ENCODE data around the gene ITPRIP.

Gene ITPRIP

DNA sequence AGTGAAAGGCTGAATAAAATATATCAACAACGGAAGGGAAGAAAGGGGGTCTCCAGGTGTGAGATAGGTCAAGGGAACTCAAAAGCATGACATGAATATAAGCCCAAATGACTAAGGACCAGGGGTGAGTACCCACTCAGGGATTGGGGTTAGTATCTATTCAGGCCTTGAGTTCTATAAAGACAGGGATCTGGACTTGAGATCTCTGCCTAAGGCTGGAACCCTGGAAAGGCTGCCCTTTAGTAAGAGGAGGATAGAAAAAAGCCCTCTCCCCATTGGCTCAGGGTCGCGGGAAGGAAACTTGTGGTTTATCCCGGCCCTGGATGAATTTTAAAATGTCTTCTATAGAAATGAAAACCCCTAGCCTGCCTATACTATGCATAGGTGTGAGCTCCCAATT, 2.4 kb upstream of the ITPRIP start:
- DNase-seq: no peak

DNA sequence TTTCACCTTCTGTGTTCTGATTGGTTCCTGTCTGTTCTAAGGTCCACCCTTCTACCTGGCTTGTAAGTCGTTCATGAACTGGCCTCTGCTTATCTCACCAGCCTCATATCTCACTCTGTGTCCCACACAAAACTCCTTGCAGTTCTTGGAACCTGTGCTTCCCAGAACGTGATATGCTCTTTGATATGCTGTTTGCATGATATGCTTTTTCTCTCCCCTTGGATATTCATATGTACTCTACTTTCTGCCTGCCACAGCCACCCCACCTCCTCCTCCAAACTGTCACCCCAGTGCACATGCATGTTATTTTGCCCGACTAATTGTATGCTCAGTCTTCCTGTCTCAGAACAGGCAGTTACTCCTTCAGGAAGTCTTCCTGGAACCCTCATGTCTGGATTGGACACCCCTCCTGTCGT, 1.9 kb upstream of the ITPRIP start:
- DNase-seq: no peak

DNA sequence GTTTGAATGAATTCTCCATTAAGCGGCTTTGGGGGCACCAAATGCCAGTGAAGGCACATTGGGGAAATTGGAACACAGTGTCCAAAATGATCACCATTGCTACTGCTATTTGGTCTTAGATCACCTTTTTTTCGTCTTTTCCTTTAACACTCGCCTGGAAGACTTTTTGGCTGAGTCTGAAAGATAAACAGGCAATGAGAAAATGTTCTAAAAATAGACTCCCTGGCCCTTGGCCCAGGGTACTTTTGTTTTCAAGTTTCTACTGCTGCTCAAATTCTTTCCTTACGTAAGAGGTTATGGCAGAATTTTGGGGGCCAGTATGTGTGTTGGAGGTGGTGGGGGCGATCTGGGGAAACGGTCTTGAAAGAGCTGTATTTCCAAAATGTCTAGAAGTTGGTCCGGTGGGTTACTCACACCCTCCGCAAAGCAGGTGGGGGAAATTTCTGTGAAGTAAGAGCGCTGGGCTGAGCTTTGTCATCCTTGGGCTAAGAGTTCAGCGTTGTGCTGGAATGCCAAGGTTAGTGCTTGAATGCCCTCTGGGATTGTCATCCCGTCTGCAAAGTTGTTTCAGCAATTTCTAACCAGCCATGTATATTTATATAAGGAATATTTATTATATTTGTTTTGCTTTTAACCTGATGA, 1.3 kb upstream of the ITPRIP start:
- DNase-seq: no peak

DNA sequence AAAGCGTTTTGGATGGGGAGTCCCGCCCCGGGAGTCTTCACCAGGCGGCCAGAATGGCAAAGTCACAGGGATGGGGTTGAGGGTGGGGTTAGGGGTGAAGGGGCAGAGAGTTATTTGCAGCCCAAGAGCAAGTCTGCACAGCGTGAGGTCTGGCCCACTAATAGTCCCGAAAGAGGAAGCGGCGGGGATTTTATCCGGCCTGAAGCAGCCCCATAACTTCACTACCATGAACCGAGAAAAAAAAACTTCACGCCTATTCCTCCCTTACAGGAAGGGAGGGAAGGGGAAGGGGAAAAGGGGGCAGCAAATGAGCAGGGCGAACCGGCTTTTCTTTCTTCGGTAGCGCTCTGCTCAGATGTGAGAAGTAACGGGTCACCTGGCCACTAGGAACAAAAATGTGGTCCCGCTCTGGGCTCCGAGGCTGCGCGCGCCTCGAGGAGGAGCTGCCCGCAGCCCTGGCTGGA, 712 bp downstream of the ITPRIP start:
- DNase-seq: no peak

DNA sequence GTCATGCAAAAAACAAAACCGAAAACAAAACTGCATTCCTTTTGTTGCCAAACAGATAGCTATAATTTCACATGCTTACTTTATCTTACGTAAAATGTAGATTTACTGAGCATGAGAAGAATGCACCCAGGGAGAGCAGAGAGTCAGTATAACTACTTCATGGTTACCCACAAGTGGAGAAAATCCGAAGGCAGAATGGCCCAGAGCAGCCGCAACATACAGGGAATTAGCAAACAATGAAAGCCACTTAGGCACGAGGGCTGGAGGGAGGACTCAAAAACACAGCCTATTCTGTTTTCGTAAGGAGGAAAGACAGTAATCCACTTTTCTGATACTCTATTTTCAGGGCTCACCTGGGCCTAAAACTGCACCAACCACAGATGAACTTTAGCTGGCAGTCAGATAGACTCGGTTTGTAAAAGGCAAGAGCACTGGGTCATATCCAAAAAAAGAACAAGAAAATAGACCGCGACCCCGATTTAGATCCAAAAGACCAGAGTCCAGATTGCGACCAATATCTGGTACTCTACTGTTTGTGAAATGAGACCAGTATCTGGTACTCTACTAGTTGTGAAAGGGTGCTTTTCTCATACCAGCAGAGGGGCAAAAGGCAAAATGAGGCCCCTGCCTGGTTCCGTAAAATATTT, 1.3 kb downstream of the ITPRIP start:
- no peak for DNase-seq

DNA sequence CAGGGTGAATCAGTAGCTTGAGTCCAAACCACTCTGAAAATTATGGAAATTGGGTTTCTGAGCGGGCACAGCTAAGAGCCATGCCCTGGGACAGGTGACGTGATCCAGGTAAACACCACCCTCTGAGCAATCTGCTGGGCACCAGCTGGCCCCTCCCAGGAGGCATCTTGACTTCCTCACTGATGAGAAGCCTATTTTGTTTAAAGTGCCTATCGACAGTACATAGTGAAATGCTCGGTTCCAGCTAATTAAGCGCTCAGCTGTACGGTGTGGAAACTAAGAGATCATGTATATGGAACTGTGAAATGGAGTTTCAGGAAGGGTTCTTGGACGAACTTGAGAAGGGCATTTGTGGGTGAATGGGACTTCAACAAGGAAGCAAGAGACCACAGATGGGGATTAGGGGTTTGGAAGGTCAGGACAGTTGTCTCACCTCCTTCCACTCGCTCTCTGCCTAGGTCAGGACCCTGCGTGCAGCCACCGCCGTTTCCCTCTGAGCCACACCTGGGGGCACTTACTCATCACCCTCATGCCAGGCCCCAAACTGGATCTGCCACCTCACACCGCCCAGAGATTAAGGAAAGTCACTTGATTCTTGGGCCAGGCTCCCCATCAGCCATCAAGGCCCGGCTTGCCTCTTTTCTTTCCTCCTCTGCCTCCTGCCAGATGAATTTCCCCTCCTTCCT, 3.2 kb downstream of the ITPRIP start:
- no peak for DNase-seq

DNA sequence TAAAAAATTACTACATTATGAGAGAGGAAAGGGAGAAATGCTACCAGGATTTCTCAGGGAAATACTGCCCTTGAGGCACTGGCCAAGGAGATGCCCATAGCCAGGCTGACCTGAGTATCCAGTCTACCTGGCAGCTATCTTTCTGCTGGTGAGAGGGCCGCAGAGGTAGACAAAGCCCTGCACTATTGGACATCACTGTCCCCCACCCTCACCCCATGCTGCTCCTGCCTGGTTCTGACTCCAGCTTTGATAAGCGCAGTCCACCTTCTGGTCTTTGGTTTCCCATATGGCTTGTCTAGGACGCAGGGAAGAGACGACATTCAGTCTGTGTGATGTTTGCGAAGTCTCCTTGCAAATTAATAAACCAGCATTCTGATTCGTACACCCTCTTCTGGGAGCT, 3.7 kb downstream of the ITPRIP start:
- no peak for DNase-seq

DNA sequence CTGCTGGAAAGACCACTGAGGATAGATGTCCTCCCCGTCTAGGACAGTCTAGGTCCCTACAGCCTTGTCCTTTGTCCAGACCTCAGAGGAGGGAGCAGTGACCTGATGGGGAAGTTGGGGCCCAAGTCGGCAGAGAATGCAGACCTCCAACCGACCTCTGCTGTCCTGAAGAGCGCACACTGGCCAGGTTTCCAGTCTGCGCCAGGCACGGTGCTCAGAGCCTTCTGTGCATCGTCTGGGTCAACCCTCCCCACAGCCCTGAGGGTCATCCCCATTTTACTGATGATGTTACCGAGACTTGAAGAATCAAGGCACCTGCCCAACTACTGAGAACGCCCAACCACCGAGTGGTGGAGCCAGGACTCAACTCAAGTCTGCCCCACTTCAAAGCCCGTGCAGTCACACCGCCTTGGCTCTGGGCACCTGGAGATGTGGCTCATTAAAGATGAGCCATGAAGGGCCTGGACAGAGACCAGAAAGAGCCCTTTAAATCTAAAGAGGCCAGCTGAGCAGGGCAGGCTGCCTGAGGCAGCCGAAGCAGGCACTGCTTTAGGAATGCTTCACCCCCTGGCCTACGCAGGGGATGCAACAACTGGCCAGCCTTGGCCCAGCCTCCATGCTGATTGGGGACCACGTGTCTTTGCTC, 4.4 kb downstream of the ITPRIP start:
- no peak for DNase-seq

DNA sequence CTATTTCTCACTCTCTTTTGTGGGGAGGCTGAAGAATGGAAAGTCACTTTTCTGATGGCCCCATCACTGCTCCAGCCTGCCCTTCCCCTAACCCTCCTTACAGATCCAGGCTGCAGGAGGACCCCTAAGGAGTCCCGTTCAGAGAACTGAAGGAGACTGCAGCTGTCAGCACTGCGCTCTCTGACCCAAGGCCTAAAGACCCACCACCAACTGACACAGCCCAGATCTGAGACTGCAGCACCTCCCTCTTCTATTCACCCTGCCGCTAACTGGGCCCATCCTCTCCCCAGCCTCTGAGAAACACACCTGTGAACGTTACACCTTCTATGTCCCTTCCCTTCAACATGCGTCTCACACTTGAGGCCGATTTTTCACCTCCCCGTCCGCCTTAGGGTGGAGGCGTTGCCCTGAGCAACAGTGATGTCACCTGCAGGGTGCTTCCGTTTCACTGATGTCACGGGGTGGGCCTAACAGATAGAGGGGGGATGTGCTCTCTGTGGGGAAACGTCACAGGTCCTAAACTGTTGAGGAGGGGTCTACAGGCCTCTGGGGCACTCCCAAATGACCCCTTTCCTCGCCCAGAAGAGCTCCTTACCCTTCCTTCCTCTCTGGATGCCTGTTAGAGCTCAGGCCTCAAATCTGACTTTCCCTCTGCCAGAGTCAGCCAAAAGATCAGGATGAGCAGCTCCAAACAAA, 5.1 kb downstream of the ITPRIP start:
- DNase-seq: peak in 2 of 4 experiments; percentile 20 to 32

DNA sequence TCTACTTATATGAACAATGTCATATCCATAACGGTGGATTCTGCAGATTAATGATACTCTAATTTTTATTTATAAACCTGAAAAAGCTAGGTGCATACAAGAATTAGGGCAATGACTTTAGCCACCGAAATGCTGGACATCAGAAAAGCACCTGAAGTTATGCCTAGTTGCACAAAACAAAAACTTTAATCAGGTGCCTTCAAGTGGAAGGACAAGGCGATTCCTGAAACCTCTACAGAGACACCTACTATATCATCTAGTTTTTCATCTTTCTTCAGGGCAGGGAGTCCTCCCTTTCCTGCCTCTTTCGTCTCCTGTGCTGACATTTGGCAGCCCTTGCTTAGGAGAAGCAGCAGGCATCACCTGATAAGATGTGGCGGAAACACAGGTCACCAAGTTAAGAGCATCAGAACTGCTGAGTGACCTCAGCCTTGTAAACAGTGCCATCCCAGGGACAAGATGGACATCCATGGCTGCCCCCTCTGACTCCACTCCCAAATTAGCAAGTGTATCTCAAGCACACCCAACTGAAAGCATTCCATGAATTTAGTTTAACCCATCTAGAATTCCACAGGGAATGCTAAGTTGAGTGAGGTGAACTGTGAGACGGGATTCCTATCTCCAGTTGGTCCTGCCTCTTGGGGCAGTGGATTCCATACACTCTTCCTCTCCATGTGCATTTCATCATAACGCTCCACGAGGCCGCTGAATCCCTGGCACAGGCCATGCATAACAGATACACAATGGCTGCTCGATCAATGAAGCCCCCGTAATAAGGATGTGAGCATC, 5.8 kb downstream of the ITPRIP start:
- DNase-seq: no peak

DNA sequence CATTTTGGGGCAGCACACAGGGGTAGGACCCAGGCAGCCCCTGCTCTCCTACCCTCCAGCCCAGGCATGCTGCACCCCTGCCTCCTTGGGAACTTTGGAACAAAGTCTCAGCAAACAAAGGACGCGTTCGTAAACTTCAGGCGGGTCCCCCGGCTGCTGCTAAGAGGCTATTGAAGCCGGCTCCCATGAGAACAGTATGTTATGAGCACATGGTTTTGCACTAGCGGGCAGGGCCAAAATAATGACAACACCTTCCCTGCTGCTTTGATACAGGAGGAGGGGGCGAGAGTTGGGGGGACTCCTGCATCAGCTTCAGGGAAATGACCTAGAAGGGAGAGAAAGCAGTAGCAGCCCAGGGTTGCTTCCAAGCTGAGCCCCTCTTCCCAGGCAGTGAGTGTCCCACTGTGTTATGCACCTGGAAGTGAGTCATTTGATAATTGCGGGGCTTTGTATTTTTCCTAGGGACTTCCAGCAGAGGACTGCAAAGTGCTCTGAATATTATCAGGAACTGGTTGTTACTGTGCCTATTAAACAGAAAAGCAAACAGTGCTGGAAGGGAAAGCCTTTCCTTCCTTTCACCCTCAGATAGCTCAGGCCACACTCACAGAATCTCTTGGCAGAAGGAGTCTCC, 6.9 kb downstream of the ITPRIP start:
- DNase-seq: no peak

DNA sequence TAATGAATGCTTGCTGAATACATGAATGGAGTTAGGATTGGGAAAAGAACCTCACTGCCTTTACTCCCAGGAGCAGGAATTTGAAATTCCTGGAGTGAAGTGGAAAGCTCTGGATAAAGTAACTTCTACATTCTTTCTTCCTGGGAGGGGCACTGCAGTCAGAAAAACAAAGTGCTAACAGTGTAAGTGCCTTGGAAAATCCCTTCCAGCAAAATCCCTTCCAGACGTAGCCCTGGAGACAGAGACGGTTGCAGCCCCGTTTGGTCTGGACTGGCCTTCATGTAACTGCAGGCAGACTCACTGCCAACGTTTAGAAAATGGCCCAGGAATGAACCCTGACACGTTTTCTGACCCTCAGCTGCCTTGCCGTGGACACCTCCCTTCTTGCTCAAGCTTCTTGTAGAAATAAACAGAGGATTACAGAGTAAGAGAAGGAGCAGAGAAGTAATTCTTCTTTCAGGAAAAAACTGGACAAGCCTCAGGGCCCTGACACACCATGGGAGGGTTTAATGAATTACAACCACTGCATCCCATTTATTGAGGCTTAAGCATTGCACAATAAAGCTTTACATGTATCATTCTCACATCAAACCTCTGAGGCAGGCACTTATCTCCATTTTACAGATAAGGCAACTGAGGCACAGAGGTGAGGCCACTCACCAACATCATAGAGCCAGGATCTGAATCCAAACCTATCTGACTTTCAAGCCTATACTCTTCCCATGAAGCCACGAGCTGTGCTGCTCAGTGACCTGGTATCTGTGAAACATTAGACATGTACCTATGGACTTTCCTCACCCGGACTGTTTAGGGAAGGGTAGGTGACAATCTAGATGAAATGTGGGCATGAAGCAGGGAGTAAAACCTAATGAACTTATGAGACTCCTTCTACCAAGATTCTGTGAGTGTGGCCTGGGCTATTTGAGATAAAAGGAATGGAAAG, 7.8 kb downstream of the ITPRIP start:
- no peak for DNase-seq

DNA sequence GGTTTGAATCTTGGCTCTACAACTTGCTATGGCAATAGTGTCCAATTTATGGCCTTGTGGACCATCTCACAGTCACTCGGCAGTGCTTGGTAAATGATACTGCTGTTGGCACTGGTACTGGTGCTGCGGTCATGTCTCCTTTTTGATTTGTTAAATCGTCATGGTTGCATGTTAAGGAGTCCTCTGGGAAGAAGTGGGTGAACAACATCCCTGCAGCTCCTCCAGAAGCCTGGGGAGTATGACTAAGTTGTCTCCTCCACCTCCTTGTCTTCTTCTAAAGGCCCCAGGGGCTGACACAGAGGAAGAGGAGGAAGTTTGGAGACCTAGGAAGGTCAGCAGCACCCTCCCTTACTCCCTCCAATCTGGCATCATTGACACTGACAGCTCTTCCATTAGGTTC, 8.5 kb downstream of the ITPRIP start:
- DNase-seq: no peak

DNA sequence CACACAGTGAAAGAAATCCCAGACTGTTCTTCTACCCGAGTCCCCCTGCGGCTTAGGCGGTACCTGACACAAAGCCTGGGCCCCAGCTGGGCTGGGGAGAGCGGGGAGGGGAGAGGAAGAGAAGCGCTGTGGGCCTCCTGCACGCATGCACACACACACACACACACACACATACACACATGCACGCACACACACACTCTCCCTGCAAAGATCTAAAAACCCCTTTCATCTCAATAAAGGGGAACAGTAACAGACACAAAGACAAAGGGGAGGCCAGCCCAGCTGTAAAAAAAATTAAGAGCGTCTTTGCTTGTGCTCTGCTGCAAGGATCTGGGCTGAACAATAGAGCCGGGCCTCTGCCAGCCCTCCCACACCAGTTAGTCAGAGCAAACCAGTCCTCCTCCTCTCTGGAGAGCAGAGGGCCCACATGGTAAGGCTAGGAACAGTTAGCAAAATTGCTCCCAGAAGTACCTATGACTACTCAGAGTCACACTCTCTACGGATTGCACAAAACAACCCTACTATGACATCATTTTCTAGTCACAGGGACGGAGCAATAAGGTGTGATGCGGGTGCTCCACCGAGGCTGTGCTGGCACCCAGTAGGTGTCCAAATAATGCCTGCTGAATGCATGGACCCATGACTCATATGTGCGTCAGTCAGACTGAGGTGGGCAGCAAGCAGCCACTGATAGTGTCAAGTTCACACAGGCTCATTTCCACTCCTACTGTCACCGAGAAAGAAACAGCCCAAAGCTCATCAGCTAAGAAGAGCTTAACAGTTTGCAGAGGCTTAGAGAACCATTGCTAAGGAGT, 9.2 kb downstream of the ITPRIP start:
- DNase-seq: peak; percentile 20 to 48 (median 38)

DNA sequence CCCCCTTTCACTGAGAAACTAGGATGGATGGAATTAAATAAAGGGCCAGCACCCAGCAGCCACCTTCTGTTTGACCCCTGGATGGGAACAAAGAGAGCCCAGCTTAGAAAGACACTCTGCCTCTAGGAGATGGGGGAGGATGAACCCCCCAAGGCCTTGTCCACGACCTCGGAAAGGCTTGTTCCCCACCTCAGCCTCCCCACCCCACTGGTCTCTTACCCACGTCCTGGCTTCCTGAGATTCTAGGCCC, 9.7 kb downstream of the ITPRIP start:
- DNase-seq: no peak

DNA sequence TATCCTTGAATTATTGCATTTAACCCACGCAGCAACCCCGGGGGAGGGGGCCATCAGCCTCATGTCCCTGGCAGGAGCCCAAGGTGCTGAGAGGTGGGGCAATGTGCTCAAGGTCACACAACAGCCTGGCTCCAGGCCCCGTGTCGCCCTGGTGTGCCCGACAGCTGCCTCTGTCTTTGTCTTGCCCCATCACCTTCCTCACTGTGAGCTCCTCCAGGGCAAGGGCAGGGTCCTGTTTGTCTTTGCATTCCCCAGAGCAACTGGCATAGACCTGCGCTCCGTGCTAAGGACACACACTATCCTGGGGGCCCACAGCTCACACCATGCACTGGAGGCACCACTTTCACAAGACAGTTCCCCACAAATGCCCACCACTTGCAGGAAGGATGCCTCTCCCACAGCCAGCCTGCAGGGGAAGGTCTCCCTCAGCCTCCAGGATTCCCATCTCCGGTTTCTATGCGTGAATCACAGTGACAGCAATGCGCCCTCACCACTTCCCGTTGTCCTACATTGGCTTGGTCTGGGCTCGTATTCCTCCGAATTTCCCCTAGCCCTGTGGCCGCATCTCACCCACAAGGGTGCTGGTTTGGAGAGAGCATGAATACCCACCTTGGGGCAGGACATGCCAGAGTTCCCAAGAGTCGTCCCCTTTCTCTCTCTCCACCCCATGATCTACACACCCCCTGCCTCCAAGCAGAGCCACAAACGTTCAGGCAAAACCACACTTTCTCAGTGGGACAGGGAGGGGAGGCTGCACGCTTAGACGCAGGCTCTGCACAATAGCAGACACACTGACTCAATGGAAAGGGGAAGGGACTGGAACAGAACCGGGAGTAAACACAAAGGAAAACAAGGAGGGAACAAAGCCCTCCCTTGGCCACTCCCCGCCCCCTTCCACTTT, 10.3 kb downstream of the ITPRIP start:
- no peak for DNase-seq

DNA sequence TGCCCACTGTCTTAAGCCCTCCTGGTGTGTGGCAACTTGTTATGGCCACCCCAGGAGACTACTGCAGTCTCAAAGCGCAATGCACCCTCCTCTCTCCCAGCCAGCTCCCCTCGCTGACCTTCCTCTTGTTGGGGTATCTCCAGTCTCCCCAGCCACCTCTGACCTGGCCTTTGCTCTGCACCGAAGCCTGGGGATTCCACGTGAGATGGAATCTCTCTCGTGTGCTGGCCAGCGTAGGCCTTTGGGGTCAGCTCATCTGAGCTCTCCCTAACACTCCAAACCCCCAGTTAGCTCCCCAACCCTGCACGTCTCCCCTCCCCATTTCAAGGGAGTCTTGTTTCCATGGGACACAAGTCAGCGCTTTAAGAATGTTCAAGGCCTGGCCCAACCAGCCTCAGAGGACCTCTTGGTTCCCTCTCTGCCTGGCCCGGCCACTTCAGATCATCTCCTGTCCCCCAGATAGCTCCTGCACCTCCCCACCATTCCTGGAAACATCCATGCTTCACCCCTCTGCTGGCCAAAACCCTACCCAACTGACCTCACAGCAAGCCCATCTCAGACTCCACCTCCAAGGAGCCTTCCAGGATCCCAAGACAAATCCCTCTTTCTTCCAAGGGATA, 11.2 kb downstream of the ITPRIP start:
- no peak for DNase-seq
